Lower lobe of right lung (tissue), 2 donors: ENCODE measurements around the gene GJE1. TPM values are rescaled to one million over a fixed set of nuclear protein-coding genes. Genes with fewer than 3 reads are reported as not detected.
"Not testable (repeated sequence)": the region's sequence is repeated elsewhere in the genome, so short reads cannot be mapped to it uniquely, and the experiment has no call there.

Experiments used
- ATAC-seq, 2 donors: fragments of 200-7000 bp; cut with Tn5 transposase; one replicate each; pipeline ENCODE4 v1.9.1; 2020 to 2022; ENCODE audit warnings: mild to moderate bottlenecking in 2 of 2, moderate library complexity in 2 of 2
- DNase-seq: peaks from one replicate; pipeline ENCODE4 v3.0.0-alpha.2; 2020
- H3K27ac ChIP-seq: fragments of 200-600 bp; one replicate; pipeline ENCODE4 v1.8.0; 2022
- H3K27me3 ChIP-seq: fragments of 200-600 bp; one replicate; pipeline ENCODE4 v1.8.0; 2022; ENCODE audit warnings: low read depth
- H3K36me3 ChIP-seq: fragments of 200-600 bp; one replicate; pipeline ENCODE4 v1.8.0; 2022; ENCODE audit warnings: mild to moderate bottlenecking
- H3K4me1 ChIP-seq: fragments of 200-600 bp; one replicate; pipeline ENCODE4 v1.8.0; 2022
- H3K4me3 ChIP-seq: fragments of 200-600 bp; one replicate; pipeline ENCODE4 v1.8.0; 2022; ENCODE audit warnings: mild to moderate bottlenecking
- H3K9me3 ChIP-seq: fragments of 200-600 bp; one replicate; pipeline ENCODE4 v1.8.0; 2022
- CTCF ChIP-seq: fragments of 200-600 bp; IDR thresholded peaks from one replicate; pipeline ENCODE4 v1.8.0; 2022; ENCODE audit warnings: antibody characterized with exemption, mild to moderate bottlenecking
- intact Hi-C: fragments of 100-400 bp; cut with DNase I; formaldehyde crosslinking; loops from one replicate; pipeline ENCODE4 v1.11.0; 2022
- total RNA-seq: library from RNA; stranded (reverse); fragmentation: NEBNext Ultra II Directional; extraction: Animal tissue kit (Norgen Biotek cat#: 25700); gene quantifications from one replicate; pipeline ENCODE4 v1.2.1, GENCODE V29; 2021
- donor health status: DM: no; HTN: yes; CAD: no; lungs with severe emphysema.

GJE1 gene
- total RNA-seq, 1 donor from 2014 or later = not detected

- no peak for ATAC-seq
- intact Hi-C loops = no loop called here
- no peaks in the 10 kb centered on the region for H3K27me3 ChIP-seq
- H3K9me3 ChIP-seq = no peaks in the 10 kb centered on the region
- DNase-seq = no peak
- no peak for TF ChIP-seq CTCF
- H3K36me3 ChIP-seq = no peaks in the 10 kb centered on the region
- H3K4me3 ChIP-seq = no peak overlapping the region
- no peak overlapping the region for H3K27ac ChIP-seq
- no peaks in the 10 kb centered on the region for H3K4me1 ChIP-seq
These were observed 15.4 kb upstream of the GJE1 start for GRCh38 chr6:142117366-142117765.

- H3K4me3 ChIP-seq = no peak overlapping the region
- no peak for TF ChIP-seq CTCF
- DNase-seq (no peak), ATAC-seq (no peak)
- no peak overlapping the region for H3K27ac ChIP-seq
- no peaks in the 10 kb centered on the region for H3K27me3 ChIP-seq
- intact Hi-C loops = no loop called here
- H3K9me3 ChIP-seq = no peaks in the 10 kb centered on the region
- H3K4me1 ChIP-seq = no peaks in the 10 kb centered on the region
- H3K36me3 ChIP-seq = no peaks in the 10 kb centered on the region
These were observed 14.4 kb upstream of the GJE1 start for GRCh38 chr6:142118328-142118727.

- Histone ChIP-seq H3K27ac (no peak overlapping the region), H3K27me3 (no peaks in the 10 kb centered on the region), H3K36me3 (no peaks in the 10 kb centered on the region), H3K9me3 (no peaks in the 10 kb centered on the region), H3K4me3 (no peak overlapping the region), H3K4me1 (no peaks in the 10 kb centered on the region)
- no peak for ATAC-seq
- intact Hi-C loops = no loop called here
- no peak for TF ChIP-seq CTCF
- no peak for DNase-seq
These were observed 13.8 kb upstream of the GJE1 start for GRCh38 chr6:142118925-142119324.

- intact Hi-C loops = no loop called here
- ATAC-seq (no peak), DNase-seq (no peak)
- H3K27me3 ChIP-seq = no peaks in the 10 kb centered on the region
- no peaks in the 10 kb centered on the region for H3K4me1 ChIP-seq
- no peak overlapping the region for H3K4me3 ChIP-seq
- no peaks in the 10 kb centered on the region for H3K9me3 ChIP-seq
- TF ChIP-seq CTCF = no peak
- no peaks in the 10 kb centered on the region for H3K36me3 ChIP-seq
- no peak overlapping the region for H3K27ac ChIP-seq
These were observed 11.4 kb upstream of the GJE1 start for GRCh38 chr6:142121342-142121741.

GRCh38 chr6:142130814-142131213 is 1.9 kb upstream of the GJE1 start:
- ATAC-seq (no peak), DNase-seq (no peak)
- no peaks in the 10 kb centered on the region for H3K27me3 ChIP-seq
- no peaks in the 10 kb centered on the region for H3K4me1 ChIP-seq
- no peak for TF ChIP-seq CTCF
- no peak overlapping the region for H3K4me3 ChIP-seq
- no peaks in the 10 kb centered on the region for H3K36me3 ChIP-seq
- no peak overlapping the region for H3K27ac ChIP-seq
- H3K9me3 ChIP-seq = no peaks in the 10 kb centered on the region
- intact Hi-C loops = no loop called here

DNA sequence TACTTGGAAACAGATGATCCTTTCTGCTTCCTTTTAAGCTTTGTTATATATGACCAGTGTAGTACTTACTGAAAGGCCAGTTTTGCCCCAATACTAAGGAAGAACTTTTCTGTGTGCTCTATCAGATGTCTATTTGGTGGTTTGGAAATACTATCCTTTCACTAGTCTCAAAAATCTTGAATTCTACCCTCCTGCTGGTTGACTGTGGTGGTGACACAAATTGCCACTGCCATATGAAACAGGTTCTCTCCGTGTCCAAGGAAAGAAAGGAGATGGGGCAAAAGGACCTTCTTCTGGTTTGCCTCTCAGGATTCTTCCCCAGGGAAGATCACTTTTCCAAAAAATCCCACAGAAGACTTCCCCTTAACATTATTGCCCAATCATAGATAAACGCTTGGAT is 6.2 kb downstream of the GJE1 start:
- Histone ChIP-seq H3K27ac (no peak overlapping the region), H3K4me3 (no peak overlapping the region), H3K4me1 (no peaks in the 10 kb centered on the region), H3K9me3 (no peaks in the 10 kb centered on the region), H3K36me3 (no peaks in the 10 kb centered on the region), H3K27me3 (no peaks in the 10 kb centered on the region)
- intact Hi-C loops = no loop called here
- TF ChIP-seq CTCF = no peak
- DNase-seq (no peak), ATAC-seq (no peak)

- intact Hi-C loops, H3K27me3 ChIP-seq, ATAC-seq, H3K27ac ChIP-seq, H3K4me3 ChIP-seq, H3K4me1 ChIP-seq, H3K36me3 ChIP-seq, H3K9me3 ChIP-seq: not testable (repeated sequence)
- peak; percentile 20 for DNase-seq
These were observed 8.8 kb downstream of the GJE1 start for GRCh38 chr6:142141531-142141930.
